Caco-2 (cell line): Measurements from ENCODE around the gene PRXL2A. TPM values are rescaled to one million over a fixed set of nuclear protein-coding genes. Genes with fewer than 3 reads are reported as not detected.

Experiments
- BruUV-seq: library from RNA; stranded (reverse); fragments of 400-500 nt; replicated peaks from 2 replicates; lab custom pipeline; 2021; lab: Mats Ljungman, UMichigan
- CTCF ChIA-PET: fragments of 300-600 bp; sonication (Branson Sonifier 250); formaldehyde crosslinking; loops from one replicate; lab custom pipeline; 2022; ENCODE audit warnings: antibody characterized with exemption; lab: Charles Lee
- POLR2A ChIA-PET: fragments of 300-600 bp; sonication (Branson Sonifier 250); formaldehyde crosslinking; loops from one replicate; lab custom pipeline; 2022; ENCODE audit warnings: antibody characterized with exemption; lab: Charles Lee
- DNase-seq, 2 experiments: peaks; one replicate each; pipeline versions ENCODE4 v3.0.0 to v3.0.0-alpha.2; 2020 to 2022
- H3K27me3 ChIP-seq: replicated peaks from 2 replicates; pipeline ENCODE4 v1.6.0; 2011; ENCODE audit warnings: low read length; ENCODE audit not compliant: control insufficient read depth, insufficient read depth
- H3K36me3 ChIP-seq: 2 replicates; pipeline ENCODE4 v1.5.1; 2011; ENCODE audit warnings: low read length; ENCODE audit not compliant: control insufficient read depth, insufficient read depth
- H3K4me1 ChIP-seq: fragments of 250-450 bp; sonication (Bioruptor Pico); 2 replicates; pipeline ENCODE4 v1.5.1; 2020; ENCODE audit warnings: mild to moderate bottlenecking
- H3K4me3 ChIP-seq: 2 replicates; pipeline ENCODE4 v1.5.1; 2011; ENCODE audit warnings: low read depth, mild to moderate bottlenecking, control low read depth, low read length
- H3K9me3 ChIP-seq: fragments of 250-450 bp; sonication (Bioruptor Pico); 2 replicates; pipeline ENCODE4 v1.5.1; 2020; ENCODE audit warnings: mild to moderate bottlenecking, moderate library complexity
- H3K27ac Mint-ChIP-seq: one replicate; pipeline ENCODE4 v1.8.0; 2022; ENCODE audit warnings: mixed read lengths; ENCODE audit not compliant: unreplicated experiment
- H3K27me3 Mint-ChIP-seq: one replicate; pipeline ENCODE4 v1.8.0; 2022; ENCODE audit warnings: mixed read lengths; ENCODE audit not compliant: insufficient read depth, unreplicated experiment
- H3K36me3 Mint-ChIP-seq: one replicate; pipeline ENCODE4 v1.8.0; 2022; ENCODE audit warnings: mild to moderate bottlenecking, mixed read lengths; ENCODE audit not compliant: insufficient read depth, unreplicated experiment
- H3K4me1 Mint-ChIP-seq: one replicate; pipeline ENCODE4 v1.8.0; 2022; ENCODE audit warnings: low read depth, mixed read lengths; ENCODE audit not compliant: unreplicated experiment
- H3K4me3 Mint-ChIP-seq: one replicate; pipeline ENCODE4 v1.8.0; 2022; ENCODE audit warnings: mild to moderate bottlenecking, moderate library complexity, mixed read lengths; ENCODE audit not compliant: unreplicated experiment
- H3K9me3 Mint-ChIP-seq: one replicate; pipeline ENCODE4 v1.8.0; 2022; ENCODE audit warnings: mixed read lengths; ENCODE audit not compliant: unreplicated experiment
- CTCF ChIP-seq, 2 experiments: fragments of 200-600 bp in 1 of 2; IDR thresholded peaks; 1 replicate in 1 of 2; 2 replicates in 1 of 2; pipeline versions ENCODE4 v1.5.1 to v1.8.0; 2011 to 2022; ENCODE audit warnings: antibody characterized with exemption in 1 of 2, control low read depth in 1 of 2, inconsistent platforms in 1 of 2, low read depth in 1 of 2, low read length in 1 of 2, mild to moderate bottlenecking in 1 of 2, moderate library complexity in 1 of 2; ENCODE audit not compliant: insufficient read depth in 1 of 2, severe bottlenecking in 1 of 2, unreplicated experiment in 1 of 2
- intact Hi-C: fragments of 100-400 bp; cut with micrococcal nuclease; formaldehyde crosslinking; loops from one replicate; pipeline ENCODE4 v1.10.0; 2022; ENCODE audit not compliant: unreplicated experiment
- total RNA-seq: library from RNA; stranded (reverse); gene quantifications from 2 replicates; pipeline ENCODE4 v1.2.3, GENCODE V29; 2022

PRXL2A gene
- total RNA-seq, 1 experiment from 2014 or later: 88.6 TPM

- H3K27ac Mint-ChIP-seq: no peak overlapping the region
- TF ChIP-seq CTCF (IDR thresholded peaks at IDR 0.05; ENCODE audit: insufficient read depth in 1 of 2, low read depth in 1 of 2, low read length in 1 of 2, severe bottlenecking in 1 of 2, unreplicated experiment in 1 of 2): peak; percentile 50 to 61
- Histone ChIP-seq H3K4me1 (no peaks in the 10 kb centered on the region), H3K36me3 (no peaks in the 10 kb centered on the region), H3K9me3 (no peaks in the 10 kb centered on the region), H3K4me3 (no peak overlapping the region), H3K27me3 (no peaks in the 10 kb centered on the region)
- H3K4me3 Mint-ChIP-seq: no peak overlapping the region
- ChIA-PET POLR2A (no interaction called here), CTCF (interaction anchor here (0.7 to 1.2 kb wide), 5 partner anchors 36 to 124 kb away, joined by 3 to 8 read pairs (median 5); no protein-coding TSS in a partner anchor)
- peaks cover 3% of the 10 kb centered on the region for H3K27me3 Mint-ChIP-seq
- no peaks in the 10 kb centered on the region for H3K9me3 Mint-ChIP-seq
- no peaks in the 10 kb centered on the region for H3K36me3 Mint-ChIP-seq
- peak; percentile 43 to 52 for DNase-seq
- H3K4me1 Mint-ChIP-seq: peaks cover 5% of the 10 kb centered on the region
- BruUV-seq: no TSS peak
- intact Hi-C loops: loop anchor here (1.0 to 10.0 kb wide), 7 partner anchors 60 to 479 kb away; no protein-coding TSS in a partner anchor
Measured at GRCh38 chr10:80382989-80383388, 25.4 kb upstream of the PRXL2A start.

GRCh38 chr10:80390740-80391139 is 17.6 kb upstream of the PRXL2A start:
- BruUV-seq: no TSS peak
- Histone ChIP-seq H3K27me3 (no peaks in the 10 kb centered on the region), H3K36me3 (no peaks in the 10 kb centered on the region), H3K9me3 (no peaks in the 10 kb centered on the region), H3K4me1 (peaks cover 7% of the 10 kb centered on the region; the same call in 1 of the 2 replicates), H3K4me3 (no peak overlapping the region)
- DNase-seq: no peak
- POLR2A ChIA-PET: no interaction called here
- Mint-ChIP-seq H3K4me1 (no peaks in the 10 kb centered on the region), H3K27ac (no peak overlapping the region), H3K9me3 (no peaks in the 10 kb centered on the region), H3K27me3 (no peaks in the 10 kb centered on the region), H3K36me3 (no peaks in the 10 kb centered on the region), H3K4me3 (no peak overlapping the region)
- CTCF ChIA-PET: interaction anchor here (0.7 to 1.0 kb wide), 2 partner anchors 13 to 763 kb away, joined by 3 to 4 read pairs; no protein-coding TSS in a partner anchor
- intact Hi-C loops: no loop called here
- no peak for TF ChIP-seq CTCF (IDR thresholded peaks at IDR 0.05; ENCODE audit: insufficient read depth in 1 of 2, low read depth in 1 of 2, low read length in 1 of 2, severe bottlenecking in 1 of 2, unreplicated experiment in 1 of 2)

- ChIA-PET CTCF (no interaction called here), POLR2A (no interaction called here)
- Histone ChIP-seq H3K9me3 (no peaks in the 10 kb centered on the region), H3K4me3 (no peak overlapping the region), H3K36me3 (no peaks in the 10 kb centered on the region), H3K27me3 (no peaks in the 10 kb centered on the region), H3K4me1 (peaks cover 7% of the 10 kb centered on the region; the same call in 1 of the 2 replicates)
- Mint-ChIP-seq H3K4me1 (no peaks in the 10 kb centered on the region), H3K9me3 (no peaks in the 10 kb centered on the region), H3K36me3 (no peaks in the 10 kb centered on the region), H3K27ac (no peak overlapping the region), H3K27me3 (no peaks in the 10 kb centered on the region), H3K4me3 (no peak overlapping the region)
- no peak for DNase-seq
- intact Hi-C loops: no loop called here
- no TSS peak for BruUV-seq
- no peak for TF ChIP-seq CTCF (IDR thresholded peaks at IDR 0.05; ENCODE audit: insufficient read depth in 1 of 2, low read depth in 1 of 2, low read length in 1 of 2, severe bottlenecking in 1 of 2, unreplicated experiment in 1 of 2)
Measured at GRCh38 chr10:80392250-80392649, 16.1 kb upstream of the PRXL2A start.
